Common myeloid progenitor, CD34-positive (primary cell): ENCODE measurements around the gene EFNA3.

Experiments
- CTCF ChIA-PET: fragments of 350-600 bp; sonication (Branson Sonifier 250); formaldehyde crosslinking; loops from one replicate; lab custom pipeline; 2021; ENCODE audit warnings: antibody characterized with exemption; lab: Charles Lee
- POLR2A ChIA-PET: fragments of 350-600 bp; sonication (Branson Sonifier 250); formaldehyde crosslinking; loops from one replicate; lab custom pipeline; 2021; ENCODE audit warnings: antibody characterized with exemption; lab: Charles Lee
- DNase-seq, 3 donors: peaks; one replicate each; pipeline versions ENCODE4 v3.0.0 to v3.0.0-alpha.2; 2013
- H3K27ac ChIP-seq, 2 experiments: 1 replicate in 1 of 2; 2 replicates in 1 of 2; pipeline ENCODE4 v1.7.0; 2013; ENCODE audit warnings: inconsistent platforms in 2 of 2, low read length in 2 of 2, mild to moderate bottlenecking in 2 of 2, low read depth in 1 of 2, moderate library complexity in 1 of 2; ENCODE audit not compliant: severe bottlenecking in 2 of 2, insufficient read depth in 1 of 2, poor library complexity in 1 of 2
- H3K27me3 ChIP-seq, 5 experiments: replicated peaks in 2 of 5; 1 replicate in 3 of 5; 2 replicates in 2 of 5; pipeline versions ENCODE4 v1.6.1 to v1.7.0; 2013; ENCODE audit warnings: low read length in 4 of 5, mild to moderate bottlenecking in 2 of 5, moderate library complexity in 2 of 5, inconsistent platforms in 1 of 5; ENCODE audit not compliant: insufficient read depth in 5 of 5, control insufficient read depth in 4 of 5
- H3K36me3 ChIP-seq, 4 experiments: 1 replicate in 2 of 4; 2 replicates in 2 of 4; pipeline versions ENCODE4 v1.6.1 to v1.7.0; 2013; ENCODE audit warnings: low read length in 3 of 4, control low read depth in 1 of 4, mild to moderate bottlenecking in 1 of 4; ENCODE audit not compliant: control insufficient read depth in 4 of 4, insufficient read depth in 4 of 4
- H3K4me1 ChIP-seq, 4 experiments: 1 replicate in 3 of 4; 2 replicates in 1 of 4; pipeline versions ENCODE4 v1.6.1 to v1.7.1; 2013; ENCODE audit warnings: low read length in 3 of 4, mild to moderate bottlenecking in 3 of 4, control low read depth in 1 of 4, inconsistent platforms in 1 of 4, moderate library complexity in 1 of 4; ENCODE audit not compliant: control insufficient read depth in 4 of 4, insufficient read depth in 4 of 4; ENCODE audit errors: control extremely low read depth in 1 of 4
- H3K4me3 ChIP-seq, 7 experiments: 1 replicate in 4 of 7; 2 replicates in 3 of 7; pipeline versions ENCODE4 v1.5.1 to v1.7.0; 2013; ENCODE audit warnings: mild to moderate bottlenecking in 7 of 7, low read length in 6 of 7, moderate library complexity in 6 of 7, inconsistent platforms in 2 of 7, low read depth in 2 of 7, control low read depth in 1 of 7; ENCODE audit not compliant: insufficient read depth in 4 of 7, control insufficient read depth in 1 of 7; ENCODE audit errors: extremely low read depth in 1 of 7
- H3K9me3 ChIP-seq, 5 experiments: 1 replicate in 4 of 5; 2 replicates in 1 of 5; pipeline versions ENCODE4 v1.6.1 to v1.7.1; 2013; ENCODE audit warnings: low read length in 4 of 5, mild to moderate bottlenecking in 2 of 5, inconsistent platforms in 1 of 5, low read depth in 1 of 5, moderate library complexity in 1 of 5; ENCODE audit not compliant: control insufficient read depth in 4 of 5, insufficient read depth in 2 of 5; ENCODE audit errors: control extremely low read depth in 1 of 5
- WGBS: methylation state at CpG from one replicate; pipeline ENCODE4 v1.1.5; 2013; ENCODE audit not compliant: insufficient coverage; 5-methylcytosine and 5-hydroxymethylcytosine counted together

EFNA3 gene

DNA sequence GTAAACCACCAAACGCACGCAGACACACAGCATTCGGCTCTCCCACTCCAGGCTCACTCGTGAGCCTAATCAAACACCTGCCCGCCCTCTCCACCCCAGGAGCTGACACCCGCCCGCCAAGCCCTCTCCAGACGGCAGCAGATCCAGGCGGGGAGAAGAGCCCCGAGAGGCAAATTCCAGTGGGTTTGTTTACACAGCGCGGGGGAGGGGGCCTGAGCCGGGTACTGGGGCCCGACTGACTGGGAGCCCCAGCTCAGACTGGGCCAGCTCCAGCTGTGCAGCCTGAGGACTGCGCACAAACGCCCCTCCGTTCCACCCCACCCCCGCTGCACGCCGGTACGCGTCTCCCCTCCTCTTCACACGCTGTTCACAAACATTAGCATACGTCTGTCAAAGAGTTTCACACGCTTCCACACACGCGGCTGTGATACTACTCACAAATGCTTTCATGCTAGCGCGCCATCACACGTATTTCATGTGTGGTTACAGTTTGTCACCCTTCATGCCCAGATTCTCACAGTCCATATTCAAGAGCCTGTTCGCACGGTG is 48.0 kb downstream of the EFNA3 start:
- Histone ChIP-seq H3K36me3 (peaks cover 0 to 6% (median 5%) of the 10 kb centered on the region in 4 experiments), H3K9me3 (no peaks in the 10 kb centered on the region), H3K4me1 (peaks cover 9 to 54% (median 49%) of the 10 kb centered on the region in 4 experiments), H3K4me3 (peak overlapping the region in 5 of 7 experiments; percentile 64 to 87 (median 79)), H3K27me3 (peaks cover 0 to 9% (median 3%) of the 10 kb centered on the region in 5 experiments), H3K27ac (no peak overlapping the region)
- 12% methylated on average over 30 of the region's 32 CpGs for WGBS
- DNase-seq: peak in 2 of 3 donors; percentile 77 to 86
- ChIA-PET POLR2A (no interaction called here), CTCF (interaction anchor here (1.0 to 8.6 kb wide), 7 partner anchors 9 to 45 kb away, joined by 3 to 48 read pairs (median 5); no protein-coding TSS in a partner anchor)

DNA sequence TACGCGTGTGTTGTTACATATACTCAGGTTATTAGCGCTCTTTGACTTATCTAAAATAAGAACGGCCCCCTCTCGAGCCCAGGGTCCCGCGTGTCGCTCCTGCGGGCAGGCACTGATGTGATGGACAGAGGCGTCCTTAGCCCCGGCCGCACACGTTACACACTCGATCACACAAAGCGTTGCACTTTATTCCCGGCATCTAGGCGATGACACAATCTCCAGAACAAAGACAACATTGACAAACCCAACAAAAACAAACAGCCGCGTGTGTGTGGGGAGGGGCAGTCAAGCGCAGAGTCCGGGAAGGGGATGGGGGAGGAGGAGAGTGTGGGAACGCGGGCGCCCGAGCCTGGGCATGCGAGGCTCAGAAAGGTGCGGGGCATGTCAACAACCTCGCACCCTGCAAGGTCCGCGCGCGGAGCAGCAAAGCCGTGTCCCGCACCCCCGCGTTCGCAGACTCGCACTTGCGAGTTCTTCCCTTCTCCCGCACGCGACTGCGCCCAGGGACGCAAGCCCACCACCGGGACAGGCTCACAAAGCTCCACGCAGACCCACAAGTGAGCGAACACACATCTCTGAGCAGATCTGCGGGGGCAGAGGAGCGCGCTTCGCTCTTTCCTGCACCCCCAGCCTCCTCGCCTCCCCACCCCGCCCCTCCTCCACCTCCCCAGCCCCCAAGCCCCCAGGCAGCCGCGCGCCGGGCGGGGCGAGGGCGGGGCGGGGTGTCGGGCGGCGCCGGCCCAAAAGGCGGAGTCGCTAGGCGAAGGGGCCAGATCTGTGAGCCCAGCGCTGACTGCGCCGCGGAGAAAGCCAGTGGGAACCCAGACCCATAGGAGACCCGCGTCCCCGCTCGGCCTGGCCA is 48.7 kb downstream of the EFNA3 start, which contains the start of gene EFNA1:
Gene EFNA1, plus strand, starts transcription at position 772 of the 862 bp plus-strand sequence. CDS start 102 bp downstream, outside the sequence.
- 0% methylated on average over 35 of the region's 76 CpGs for WGBS
- Histone ChIP-seq H3K36me3 (peaks cover 0 to 11% (median 8%) of the 10 kb centered on the region in 4 experiments), H3K27ac (peak within 1 kb of the TSS in 1 of 2 experiments; percentile 78), H3K4me1 (peaks cover 9 to 54% (median 49%) of the 10 kb centered on the region in 4 experiments), H3K9me3 (no peaks in the 10 kb centered on the region), H3K27me3 (peaks cover 0 to 9% (median 3%) of the 10 kb centered on the region in 5 experiments), H3K4me3 (peak within 1 kb of the TSS; percentile 47 to 89 (median 82))
- CTCF ChIA-PET: interaction anchor here (1.0 to 8.6 kb wide), 7 partner anchors 9 to 45 kb away, joined by 3 to 52 read pairs (median 11); partner anchors contain the start of gene KRTCAP2
- POLR2A ChIA-PET: no interaction called here
- peak in 2 of 3 donors; percentile 42 to 56 for DNase-seq

DNA sequence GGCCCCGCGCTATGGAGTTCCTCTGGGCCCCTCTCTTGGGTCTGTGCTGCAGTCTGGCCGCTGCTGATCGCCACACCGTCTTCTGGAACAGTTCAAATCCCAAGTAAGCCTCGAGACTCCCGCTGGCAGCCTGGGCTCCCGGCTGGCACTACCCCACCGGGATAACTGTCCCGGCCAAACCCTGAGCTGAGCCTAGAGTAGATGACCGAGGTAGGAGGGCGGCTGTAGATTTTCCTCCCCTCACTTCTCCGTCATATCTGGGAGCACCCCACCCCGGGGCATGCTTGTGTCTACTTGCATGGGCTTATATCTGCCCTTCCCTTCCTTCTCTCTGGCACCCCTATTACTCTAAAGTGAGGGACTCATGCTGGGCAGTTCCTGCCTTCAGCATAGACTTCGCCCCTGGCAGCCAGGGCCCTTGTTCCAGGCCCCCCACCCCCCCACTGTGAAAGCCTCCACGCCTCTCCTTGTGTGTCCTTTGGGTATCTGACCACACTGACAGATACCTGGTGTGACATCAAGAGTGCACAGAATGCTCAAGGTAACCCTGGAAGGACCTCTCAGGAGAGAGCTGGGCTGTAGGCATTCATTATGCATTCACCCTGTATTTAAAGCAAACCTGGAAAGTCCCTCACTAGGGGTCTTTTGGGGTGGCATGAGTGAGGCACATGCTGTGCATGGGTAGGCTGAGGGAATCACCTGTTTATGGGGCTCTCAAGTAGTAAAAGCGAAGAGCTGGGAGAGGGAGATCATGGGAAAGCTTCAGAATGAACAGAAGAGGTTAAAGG is 49.5 kb downstream of the EFNA3 start:
- ChIA-PET POLR2A (interaction anchor here (0.8 kb wide), 1 partner anchor 36 kb away, joined by 4 read pairs; no protein-coding TSS in a partner anchor), CTCF (interaction anchor here (1.0 to 8.6 kb wide), 9 partner anchors 9 to 44 kb away, joined by 3 to 52 read pairs (median 11); partner anchors contain the start of gene KRTCAP2)
- Histone ChIP-seq H3K4me1 (peaks cover 9 to 54% (median 49%) of the 10 kb centered on the region in 4 experiments), H3K4me3 (peak overlapping the region; percentile 47 to 89 (median 82)), H3K9me3 (no peaks in the 10 kb centered on the region), H3K36me3 (peaks cover 0 to 15% (median 10%) of the 10 kb centered on the region in 4 experiments), H3K27me3 (peaks cover 0 to 9% (median 3%) of the 10 kb centered on the region in 5 experiments), H3K27ac (peak overlapping the region in 1 of 2 experiments; percentile 78)
- WGBS: 3% methylated on average over 15 of the region's 17 CpGs
- peak in 1 of 3 donors; percentile 37 for DNase-seq

DNA sequence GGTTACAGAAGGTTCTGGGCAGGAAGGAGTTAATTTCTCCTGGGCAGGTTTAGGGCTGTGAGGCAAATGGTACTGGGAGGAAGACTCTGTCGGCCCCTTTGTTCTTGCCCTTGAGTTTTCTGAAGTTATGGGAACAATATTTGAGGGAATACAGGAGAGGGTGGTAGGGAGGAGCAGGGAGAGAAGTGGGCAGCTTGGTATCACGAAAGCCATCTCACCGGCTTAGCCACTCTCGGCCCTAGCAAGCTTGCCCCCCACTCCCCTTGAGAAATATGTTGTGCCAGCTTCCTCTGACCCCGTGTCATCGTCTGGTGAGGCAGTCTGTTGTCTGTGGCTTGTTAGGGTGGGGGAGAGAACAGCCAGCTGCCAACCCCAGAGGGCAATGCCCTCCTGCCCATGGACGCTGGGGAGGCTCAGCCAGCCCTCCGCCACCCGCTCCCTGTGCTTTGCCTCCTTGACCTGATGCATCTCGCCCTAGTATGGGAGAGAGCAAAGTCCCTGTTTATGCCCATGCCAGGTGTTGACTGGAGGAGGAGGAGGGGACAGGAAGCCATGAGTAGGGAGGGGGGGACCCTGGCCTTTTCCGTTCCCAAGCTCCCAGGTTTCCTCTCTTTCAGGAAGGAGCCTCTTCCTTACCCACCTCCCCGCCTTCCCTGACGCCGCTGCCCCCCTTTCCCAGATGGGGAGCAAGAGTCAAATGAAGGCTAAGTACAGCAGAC is 50.3 kb downstream of the EFNA3 start:
- 6% methylated on average over 5 of the region's 14 CpGs for WGBS
- H3K4me3 ChIP-seq: peak overlapping the region; percentile 2 to 89 (median 82)
- no peaks in the 10 kb centered on the region for H3K9me3 ChIP-seq
- H3K27me3 ChIP-seq: peaks cover 0 to 9% (median 3%) of the 10 kb centered on the region in 5 experiments
- peak in 1 of 3 donors; percentile 42 for DNase-seq
- peaks cover 9 to 54% (median 49%) of the 10 kb centered on the region in 4 experiments for H3K4me1 ChIP-seq
- ChIA-PET CTCF (interaction anchor here (1.0 to 8.6 kb wide), 9 partner anchors 8 to 44 kb away, joined by 3 to 52 read pairs (median 11); partner anchors contain the start of gene KRTCAP2), POLR2A (interaction anchor here (0.8 to 0.9 kb wide), 2 partner anchors 8 to 37 kb away, joined by 3 to 4 read pairs; no protein-coding TSS in a partner anchor)
- H3K36me3 ChIP-seq: peaks cover 0 to 23% (median 12%) of the 10 kb centered on the region in 4 experiments
- peak overlapping the region in 1 of 2 experiments; percentile 78 for H3K27ac ChIP-seq

DNA sequence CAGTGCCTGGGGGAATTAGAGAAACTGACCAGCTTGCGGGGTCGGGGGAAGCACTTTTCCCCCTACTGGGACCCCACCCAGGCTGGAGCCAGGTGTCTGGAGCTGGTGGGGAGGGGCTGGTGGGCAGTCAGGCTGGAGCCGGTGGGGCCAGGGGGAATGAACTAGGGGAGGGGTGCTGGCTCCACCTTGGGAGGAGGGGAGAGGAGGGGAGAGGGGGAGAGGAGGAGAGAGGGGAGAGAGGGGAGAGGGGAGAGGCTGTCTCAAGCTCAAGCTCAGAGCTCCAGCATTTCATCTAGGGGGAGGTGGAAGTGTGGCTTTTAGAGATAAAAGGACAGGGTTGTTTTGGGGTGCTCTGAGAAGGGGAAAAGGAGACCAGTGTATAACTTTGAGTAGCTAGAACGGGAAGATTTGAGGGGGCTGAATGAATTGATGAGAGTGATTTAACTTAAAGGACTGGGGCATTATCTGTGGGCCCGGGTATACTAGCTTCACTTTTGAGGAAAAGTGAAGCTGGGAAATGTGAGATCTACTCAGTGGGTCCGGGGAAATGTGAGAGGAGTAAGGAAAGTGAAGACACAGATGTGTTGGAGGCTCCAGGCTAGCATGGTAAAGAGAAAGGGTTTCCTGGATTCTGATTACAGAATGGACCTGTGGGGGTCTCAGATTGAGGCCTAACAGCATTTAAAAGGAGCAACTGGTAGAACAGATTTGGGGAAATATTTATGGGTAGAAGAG is 51.8 kb downstream of the EFNA3 start:
- ChIA-PET CTCF (interaction anchor here (1.1 to 8.6 kb wide), 11 partner anchors 9 to 120 kb away, joined by 3 to 52 read pairs (median 7); partner anchors contain the start of gene KRTCAP2), POLR2A (interaction anchor here (0.9 to 2.0 kb wide), 2 partner anchors 37 to 67 kb away, joined by 3 to 8 read pairs; no protein-coding TSS in a partner anchor)
- 11% methylated on average over 4 of the region's 6 CpGs for WGBS
- DNase-seq: peak in 2 of 3 donors; percentile 45 to 64
- no peaks in the 10 kb centered on the region for H3K9me3 ChIP-seq
- peaks cover 10 to 68% (median 62%) of the 10 kb centered on the region in 4 experiments for H3K4me1 ChIP-seq
- H3K27ac ChIP-seq: peak overlapping the region in 1 of 2 experiments; percentile 78
- H3K27me3 ChIP-seq: peaks cover 0 to 6% (median 3%) of the 10 kb centered on the region in 5 experiments
- peak overlapping the region in 6 of 7 experiments; percentile 73 to 89 (median 84) for H3K4me3 ChIP-seq
- H3K36me3 ChIP-seq: peaks cover 0 to 31% (median 18%) of the 10 kb centered on the region in 4 experiments
